B cell (primary cell): ENCODE measurements around the gene MAN2B2. TPM values are rescaled to one million over a fixed set of nuclear protein-coding genes. Genes with fewer than 3 reads are reported as not detected.

Source experiments
- ATAC-seq: fragments of 200-7000 bp; cut with Tn5 transposase; one replicate; pipeline ENCODE4 v1.10.0; 2021; ENCODE audit warnings: low read depth, mild to moderate bottlenecking, moderate number of reproducible peaks, moderate library complexity
- CTCF ChIA-PET: fragments of 350-600 bp; sonication (Branson Sonifier 250); formaldehyde crosslinking; loops from one replicate; lab custom pipeline; 2021; ENCODE audit warnings: antibody characterized with exemption, inconsistent platforms; lab: Charles Lee
- POLR2A ChIA-PET: fragments of 350-600 bp; sonication (Branson Sonifier 250); formaldehyde crosslinking; loops from one replicate; lab custom pipeline; 2021; ENCODE audit warnings: antibody characterized with exemption; lab: Charles Lee
- DNase-seq: peaks from one replicate; pipeline ENCODE4 v3.0.0; 2013
- H2AFZ ChIP-seq: 2 replicates; pipeline ENCODE4 v1.6.1; 2012; ENCODE audit warnings: mild to moderate bottlenecking, low read depth, low read length; ENCODE audit not compliant: insufficient read depth, poor library complexity, severe bottlenecking
- H3K27ac ChIP-seq, 2 donors: 1 replicate in 1 of 2; 2 replicates in 1 of 2; pipeline ENCODE4 v1.5.1; 2012 to 2013; ENCODE audit warnings: low read length in 2 of 2, mild to moderate bottlenecking in 2 of 2, moderate library complexity in 1 of 2
- H3K27me3 ChIP-seq, 4 experiments: fragments of 200-600 bp in 1 of 4; sonication (generic) in 1 of 4; replicated peaks in 1 of 4; 1 replicate in 2 of 4; 2 replicates in 2 of 4; pipeline versions ENCODE4 v1.6.1 to v1.7.0; 2013 to 2016; ENCODE audit warnings: low read length in 3 of 4, mild to moderate bottlenecking in 2 of 4, mixed read lengths in 1 of 4, moderate library complexity in 1 of 4; ENCODE audit not compliant: insufficient read depth in 4 of 4, control insufficient read depth in 3 of 4; ENCODE audit errors: control extremely low read depth in 1 of 4
- H3K36me3 ChIP-seq, 2 experiments: replicated peaks in 1 of 2; 1 replicate in 1 of 2; 2 replicates in 1 of 2; pipeline versions ENCODE4 v1.6.1 to v1.7.1; 2013; ENCODE audit warnings: low read length in 1 of 2; ENCODE audit not compliant: insufficient read depth in 2 of 2, control insufficient read depth in 1 of 2; ENCODE audit errors: control extremely low read depth in 1 of 2, extremely low read depth in 1 of 2
- H3K4me1 ChIP-seq, 2 donors: fragments of 200-600 bp in 1 of 2; sonication (generic) in 1 of 2; 1 replicate in 1 of 2; 2 replicates in 1 of 2; pipeline versions ENCODE4 v1.5.1 to v1.6.1; 2013 to 2017; ENCODE audit warnings: low read length in 2 of 2; ENCODE audit not compliant: control insufficient read depth in 2 of 2, insufficient read depth in 2 of 2
- H3K4me2 ChIP-seq: replicated peaks from 2 replicates; pipeline ENCODE3; 2012; ENCODE audit warnings: mild to moderate bottlenecking, low read depth, low read length; ENCODE audit not compliant: poor library complexity, severe bottlenecking
- H3K4me3 ChIP-seq, 5 experiments: fragments of 200-600 bp in 1 of 5; sonication (generic) in 1 of 5; 1 replicate in 3 of 5; 2 replicates in 2 of 5; pipeline versions ENCODE4 v1.5.1 to v1.7.0; 2011 to 2016; ENCODE audit warnings: low read length in 4 of 5, mild to moderate bottlenecking in 4 of 5, low read depth in 2 of 5, control low read depth in 1 of 5, moderate library complexity in 1 of 5; ENCODE audit not compliant: insufficient read depth in 1 of 5; ENCODE audit errors: control extremely low read depth in 1 of 5, extremely low read depth in 1 of 5
- H3K79me2 ChIP-seq: fragments of 200-600 bp; sonication (generic); one replicate; pipeline ENCODE4 v1.6.0; 2016; ENCODE audit warnings: low read length; ENCODE audit not compliant: control insufficient read depth, insufficient read depth
- H3K9ac ChIP-seq: fragments of 200-600 bp; sonication (generic); 2 replicates; pipeline ENCODE4 v1.6.1; 2017; ENCODE audit warnings: mild to moderate bottlenecking, low read length, moderate library complexity
- H3K9me3 ChIP-seq, 3 donors: one replicate each; pipeline versions ENCODE4 v1.6.1 to v1.7.1; 2013; ENCODE audit warnings: low read length in 2 of 3; ENCODE audit not compliant: control insufficient read depth in 2 of 3, insufficient read depth in 1 of 3; ENCODE audit errors: control extremely low read depth in 1 of 3
- H4K20me1 ChIP-seq: 2 replicates; pipeline ENCODE4 v1.6.0; 2012; ENCODE audit warnings: mild to moderate bottlenecking, low read length; ENCODE audit not compliant: insufficient read depth, control insufficient read depth, poor library complexity, severe bottlenecking
- H3K27ac Mint-ChIP-seq: one replicate; pipeline ENCODE4 v1.8.0; 2021; ENCODE audit warnings: mixed read lengths
- H3K27me3 Mint-ChIP-seq: one replicate; pipeline ENCODE4 v1.8.0; 2021; ENCODE audit warnings: mixed read lengths
- H3K4me1 Mint-ChIP-seq: one replicate; pipeline ENCODE4 v1.8.0; 2021; ENCODE audit warnings: mixed read lengths
- H3K4me3 Mint-ChIP-seq: one replicate; pipeline ENCODE4 v1.8.0; 2021; ENCODE audit warnings: mixed read lengths
- H3K9me3 Mint-ChIP-seq: one replicate; pipeline ENCODE4 v1.8.0; 2022; ENCODE audit warnings: mixed read lengths; ENCODE audit not compliant: insufficient read depth
- EZH2 ChIP-seq: IDR thresholded peaks from 2 replicates; pipeline ENCODE4 v1.6.1; 2012; ENCODE audit warnings: borderline replicate concordance, low read depth, mild to moderate bottlenecking, moderate library complexity, low read length; ENCODE audit not compliant: insufficient read depth, poor library complexity, severe bottlenecking
- WGBS: methylation state at CpG from one replicate; pipeline ENCODE4 v1.1.5; 2013; ENCODE audit warnings: missing lambda C conversion rate; ENCODE audit not compliant: insufficient coverage; 5-methylcytosine and 5-hydroxymethylcytosine counted together
- intact Hi-C: fragments of 100-400 bp; cut with micrococcal nuclease; formaldehyde crosslinking; loops from one replicate; pipeline ENCODE4 v1.10.0; 2022
- polyA plus RNA-seq: library from polyadenylated mRNA; depleted of rRNA; stranded (reverse); fragments of >200 nt; gene quantifications from 2 replicates; pipeline ENCODE4 v1.2.3, GENCODE V29; 2012
- total RNA-seq, 2 donors: library from RNA; stranded (reverse); fragments of 120-200 nt in 1 of 2; gene quantifications; 1 replicate in 1 of 2; 2 replicates in 1 of 2; pipeline versions ENCODE4 v1.2.3 to v1.2.4, GENCODE V29; 2013 to 2022
- TF ChIP-seq, protein P1 (sequence below): fragments of 200-600 bp; IDR thresholded peaks from one replicate; pipeline ENCODE4 v1.8.0; 2022; ENCODE audit warnings: antibody characterized with exemption, mild to moderate bottlenecking

MAN2B2 gene
- total and polyA plus RNA-seq, 2 donors (not counting 1 experiment from before 2014, with no cell fraction given), result 35.0 to 37.0 TPM

DNA sequence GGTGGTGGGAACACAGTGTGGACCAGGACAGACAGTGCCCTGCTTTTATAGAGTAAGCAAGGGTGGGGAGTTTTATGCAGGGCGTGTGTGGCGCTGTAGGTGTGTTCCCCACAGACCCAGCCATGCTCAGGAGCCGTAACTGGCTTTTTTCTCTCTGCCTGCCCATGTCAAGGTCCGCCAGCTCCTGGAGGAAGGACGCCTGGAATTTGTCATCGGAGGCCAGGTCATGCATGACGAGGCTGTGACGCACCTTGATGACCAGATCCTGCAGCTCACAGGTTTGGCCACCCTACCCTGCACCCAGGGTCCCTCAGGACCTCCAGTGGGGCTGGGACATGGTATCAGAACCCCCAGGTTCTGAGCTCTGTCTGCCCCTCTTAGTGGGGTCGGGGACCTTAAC, 3.2 kb downstream of the MAN2B2 start:
- Histone ChIP-seq H3K9me3 (peaks cover 0 to 6% (median under 1%) of the 10 kb centered on the region in 3 donors), H3K9ac (no peak overlapping the region), H3K36me3 (peaks cover 11 to 52% of the 10 kb centered on the region in 2 experiments), H2AFZ (no peak overlapping the region), H3K4me2 (no peak overlapping the region), H3K79me2 (peaks cover 23% of the 10 kb centered on the region), H3K27me3 (no peaks in the 10 kb centered on the region), H3K4me1 (peaks cover 9 to 19% of the 10 kb centered on the region in 2 donors), H4K20me1 (peaks cover 10% of the 10 kb centered on the region), H3K27ac (no peak overlapping the region), H3K4me3 (no peak overlapping the region)
- H3K9me3 Mint-ChIP-seq, result peaks cover 4% of the 10 kb centered on the region
- no peaks in the 10 kb centered on the region for H3K27me3 Mint-ChIP-seq
- ATAC-seq (no peak), DNase-seq (no peak)
- peaks cover 16% of the 10 kb centered on the region for H3K4me1 Mint-ChIP-seq
- WGBS, result 97% methylated on average over 9 of the region's 9 CpGs
- intact Hi-C loops, result loop anchor here (10.0 kb wide), 1 partner anchor 527 kb away; no protein-coding TSS in a partner anchor
- CTCF ChIA-PET, result no interaction called here
- POLR2A ChIA-PET, result no interaction called here
- no peak for TF ChIP-seq EZH2
- TF ChIP-seq, protein P1, sequence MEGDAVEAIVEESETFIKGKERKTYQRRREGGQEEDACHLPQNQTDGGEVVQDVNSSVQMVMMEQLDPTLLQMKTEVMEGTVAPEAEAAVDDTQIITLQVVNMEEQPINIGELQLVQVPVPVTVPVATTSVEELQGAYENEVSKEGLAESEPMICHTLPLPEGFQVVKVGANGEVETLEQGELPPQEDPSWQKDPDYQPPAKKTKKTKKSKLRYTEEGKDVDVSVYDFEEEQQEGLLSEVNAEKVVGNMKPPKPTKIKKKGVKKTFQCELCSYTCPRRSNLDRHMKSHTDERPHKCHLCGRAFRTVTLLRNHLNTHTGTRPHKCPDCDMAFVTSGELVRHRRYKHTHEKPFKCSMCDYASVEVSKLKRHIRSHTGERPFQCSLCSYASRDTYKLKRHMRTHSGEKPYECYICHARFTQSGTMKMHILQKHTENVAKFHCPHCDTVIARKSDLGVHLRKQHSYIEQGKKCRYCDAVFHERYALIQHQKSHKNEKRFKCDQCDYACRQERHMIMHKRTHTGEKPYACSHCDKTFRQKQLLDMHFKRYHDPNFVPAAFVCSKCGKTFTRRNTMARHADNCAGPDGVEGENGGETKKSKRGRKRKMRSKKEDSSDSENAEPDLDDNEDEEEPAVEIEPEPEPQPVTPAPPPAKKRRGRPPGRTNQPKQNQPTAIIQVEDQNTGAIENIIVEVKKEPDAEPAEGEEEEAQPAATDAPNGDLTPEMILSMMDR, result no peak
- H3K4me3 Mint-ChIP-seq, result no peak overlapping the region
- H3K27ac Mint-ChIP-seq, result no peak overlapping the region

DNA sequence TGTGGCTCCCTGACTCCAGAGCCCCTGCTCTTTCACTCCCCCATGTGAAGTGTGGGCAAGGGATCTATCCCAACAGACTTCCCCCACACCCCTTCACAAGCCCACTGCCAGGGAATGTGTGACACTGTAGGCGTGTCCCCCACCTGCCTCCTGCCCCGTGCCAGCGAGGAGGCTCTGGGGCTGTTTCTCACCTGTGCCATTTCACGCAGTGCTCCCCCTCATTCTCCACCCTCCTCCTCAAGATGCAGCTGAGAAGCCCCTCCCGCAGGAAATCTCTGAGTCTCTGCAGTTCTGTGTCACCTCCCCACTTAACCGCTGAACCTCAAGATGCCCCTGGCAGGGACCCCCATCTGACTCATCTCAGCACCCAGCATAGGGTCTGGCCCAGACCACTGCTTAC, 5.4 kb downstream of the MAN2B2 start:
- Mint-ChIP-seq H3K4me1 (peaks cover 7% of the 10 kb centered on the region), H3K4me3 (no peak overlapping the region), H3K27me3 (no peaks in the 10 kb centered on the region), H3K27ac (no peak overlapping the region), H3K9me3 (peaks cover 4% of the 10 kb centered on the region)
- H3K9ac ChIP-seq, result no peak overlapping the region
- peaks cover 15 to 69% of the 10 kb centered on the region in 2 experiments for H3K36me3 ChIP-seq
- intact Hi-C loops, result no loop called here
- peaks cover 10% of the 10 kb centered on the region for H4K20me1 ChIP-seq
- ATAC-seq (no peak), DNase-seq (no peak)
- H3K4me2 ChIP-seq, result no peak overlapping the region
- H3K9me3 ChIP-seq, result peaks cover 2 to 22% (median 3%) of the 10 kb centered on the region in 3 donors
- 100% methylated on average over 6 of the region's 6 CpGs for WGBS
- peaks cover 10% of the 10 kb centered on the region for H3K79me2 ChIP-seq
- POLR2A ChIA-PET, result no interaction called here
- H3K27ac ChIP-seq, result no peak overlapping the region
- H2AFZ ChIP-seq, result no peak overlapping the region
- no peaks in the 10 kb centered on the region for H3K27me3 ChIP-seq
- TF ChIP-seq, protein P1, result no peak
- TF ChIP-seq EZH2, result no peak
- H3K4me3 ChIP-seq, result no peak overlapping the region
- H3K4me1 ChIP-seq, result peaks cover 6 to 10% of the 10 kb centered on the region in 2 donors
- CTCF ChIA-PET, result no interaction called here
